KMS-11 (cell line): ENCODE measurements around the gene CDH5.
"Not testable (repeated sequence)": the region's sequence is repeated elsewhere in the genome, so short reads cannot be mapped to it uniquely, and the experiment has no call there.

ENCODE experiments used
- H2AFZ ChIP-seq: fragments of 200-600 bp; sonication (generic); 2 replicates; pipeline ENCODE4 v1.6.1; 2016; ENCODE audit warnings: antibody characterized with exemption, mixed run types, low read depth
- H3K27ac ChIP-seq: fragments of 200-600 bp; sonication (generic); 2 replicates; pipeline ENCODE4 v1.6.1; 2016; ENCODE audit warnings: mild to moderate bottlenecking, mixed run types
- H3K27me3 ChIP-seq: fragments of 200-600 bp; sonication (generic); 2 replicates; pipeline ENCODE4 v1.6.1; 2017; ENCODE audit warnings: mild to moderate bottlenecking, low read depth, mixed run types, moderate library complexity; ENCODE audit not compliant: insufficient read depth
- H3K36me3 ChIP-seq: fragments of 200-600 bp; sonication (generic); 2 replicates; pipeline ENCODE4 v1.6.1; 2017; ENCODE audit warnings: mild to moderate bottlenecking, mixed run types; ENCODE audit not compliant: insufficient read depth
- H3K4me1 ChIP-seq: fragments of 200-600 bp; sonication (generic); 2 replicates; pipeline ENCODE4 v1.6.1; 2016; ENCODE audit warnings: mild to moderate bottlenecking, low read depth, mixed run types; ENCODE audit not compliant: poor library complexity, severe bottlenecking
- H3K4me2 ChIP-seq: fragments of 200-600 bp; sonication (generic); 2 replicates; pipeline ENCODE4 v1.7.0; 2016; ENCODE audit warnings: mild to moderate bottlenecking, mixed run types
- H3K4me3 ChIP-seq: fragments of 200-600 bp; sonication (generic); IDR thresholded peaks from 2 replicates; pipeline ENCODE4 v1.6.1; 2017; ENCODE audit warnings: low read depth, low read length, mixed read lengths; ENCODE audit not compliant: insufficient read depth
- H3K79me2 ChIP-seq: fragments of 200-600 bp; sonication (generic); 2 replicates; pipeline ENCODE4 v1.6.1; 2016; ENCODE audit warnings: low read depth, mixed run types; ENCODE audit not compliant: insufficient read depth
- H3K9ac ChIP-seq: fragments of 200-600 bp; sonication (generic); 2 replicates; pipeline ENCODE4 v1.6.1; 2016; ENCODE audit warnings: mild to moderate bottlenecking, mixed run types
- H4K20me1 ChIP-seq: fragments of 200-600 bp; sonication (generic); 2 replicates; pipeline ENCODE4 v1.6.1; 2016; ENCODE audit warnings: mild to moderate bottlenecking, mixed run types; ENCODE audit not compliant: insufficient read depth
- TF ChIP-seq, protein P1 (sequence below): fragments of 200-600 bp; sonication (generic); conservative IDR thresholded peaks from 2 replicates; pipeline ENCODE4 v1.6.1; 2017; ENCODE audit warnings: low read depth, mild to moderate bottlenecking, antibody characterized with exemption, low read length, moderate library complexity, mixed read lengths

The CDH5 gene

GRCh38 chr16:66324815-66325515, 41.5 kb upstream of the CDH5 start:
- H3K4me2 ChIP-seq, result no peak overlapping the region
- no peak overlapping the region for H3K9ac ChIP-seq
- no peaks in the 10 kb centered on the region for H3K4me1 ChIP-seq
- no peaks in the 10 kb centered on the region for H4K20me1 ChIP-seq
- no peaks in the 10 kb centered on the region for H3K36me3 ChIP-seq
- TF ChIP-seq, protein P1, sequence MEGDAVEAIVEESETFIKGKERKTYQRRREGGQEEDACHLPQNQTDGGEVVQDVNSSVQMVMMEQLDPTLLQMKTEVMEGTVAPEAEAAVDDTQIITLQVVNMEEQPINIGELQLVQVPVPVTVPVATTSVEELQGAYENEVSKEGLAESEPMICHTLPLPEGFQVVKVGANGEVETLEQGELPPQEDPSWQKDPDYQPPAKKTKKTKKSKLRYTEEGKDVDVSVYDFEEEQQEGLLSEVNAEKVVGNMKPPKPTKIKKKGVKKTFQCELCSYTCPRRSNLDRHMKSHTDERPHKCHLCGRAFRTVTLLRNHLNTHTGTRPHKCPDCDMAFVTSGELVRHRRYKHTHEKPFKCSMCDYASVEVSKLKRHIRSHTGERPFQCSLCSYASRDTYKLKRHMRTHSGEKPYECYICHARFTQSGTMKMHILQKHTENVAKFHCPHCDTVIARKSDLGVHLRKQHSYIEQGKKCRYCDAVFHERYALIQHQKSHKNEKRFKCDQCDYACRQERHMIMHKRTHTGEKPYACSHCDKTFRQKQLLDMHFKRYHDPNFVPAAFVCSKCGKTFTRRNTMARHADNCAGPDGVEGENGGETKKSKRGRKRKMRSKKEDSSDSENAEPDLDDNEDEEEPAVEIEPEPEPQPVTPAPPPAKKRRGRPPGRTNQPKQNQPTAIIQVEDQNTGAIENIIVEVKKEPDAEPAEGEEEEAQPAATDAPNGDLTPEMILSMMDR, result no peak
- H3K27me3 ChIP-seq, result no peaks in the 10 kb centered on the region
- no peak overlapping the region for H3K27ac ChIP-seq
- no peak overlapping the region for H3K4me3 ChIP-seq
- H3K79me2 ChIP-seq, result no peaks in the 10 kb centered on the region
- no peak overlapping the region for H2AFZ ChIP-seq

DNA sequence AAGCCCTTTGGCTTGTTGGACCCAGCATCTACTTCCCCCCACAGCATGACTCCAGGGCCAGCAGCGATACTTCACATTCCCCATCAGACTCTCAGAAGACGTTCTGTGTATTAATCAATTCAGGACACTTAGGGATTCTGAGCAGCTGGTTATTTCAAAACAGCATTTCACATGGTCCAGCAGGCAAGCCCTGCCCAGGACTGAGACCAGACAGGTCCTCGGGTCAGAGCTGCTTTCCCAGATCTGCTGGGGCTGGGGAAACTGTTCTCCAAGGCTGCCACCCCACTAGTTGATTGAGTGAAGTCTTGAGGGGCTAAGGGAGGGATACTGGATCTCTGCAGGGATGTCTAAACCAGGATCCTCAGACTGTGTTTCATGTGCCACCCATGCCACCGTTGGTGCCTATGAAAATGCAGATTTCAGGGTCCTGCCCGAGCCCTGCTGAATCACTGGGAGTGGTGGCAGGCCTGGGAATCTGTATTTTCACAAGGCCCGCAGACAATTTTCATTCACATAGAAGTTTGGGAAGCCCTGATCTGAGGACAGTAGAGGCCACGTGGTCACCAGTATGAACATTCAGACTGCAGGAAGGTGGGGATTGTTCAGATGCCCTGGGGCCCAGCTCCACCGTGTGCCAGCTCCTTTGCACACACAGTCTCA, 40.6 kb upstream of the CDH5 start:
- no peak overlapping the region for H2AFZ ChIP-seq
- TF ChIP-seq, protein P1, result no peak
- no peaks in the 10 kb centered on the region for H4K20me1 ChIP-seq
- H3K79me2 ChIP-seq, result no peaks in the 10 kb centered on the region
- no peak overlapping the region for H3K4me3 ChIP-seq
- no peak overlapping the region for H3K4me2 ChIP-seq
- H3K4me1 ChIP-seq, result no peaks in the 10 kb centered on the region
- no peaks in the 10 kb centered on the region for H3K27me3 ChIP-seq
- no peak overlapping the region for H3K27ac ChIP-seq
- no peak overlapping the region for H3K9ac ChIP-seq
- H3K36me3 ChIP-seq, result no peaks in the 10 kb centered on the region

DNA sequence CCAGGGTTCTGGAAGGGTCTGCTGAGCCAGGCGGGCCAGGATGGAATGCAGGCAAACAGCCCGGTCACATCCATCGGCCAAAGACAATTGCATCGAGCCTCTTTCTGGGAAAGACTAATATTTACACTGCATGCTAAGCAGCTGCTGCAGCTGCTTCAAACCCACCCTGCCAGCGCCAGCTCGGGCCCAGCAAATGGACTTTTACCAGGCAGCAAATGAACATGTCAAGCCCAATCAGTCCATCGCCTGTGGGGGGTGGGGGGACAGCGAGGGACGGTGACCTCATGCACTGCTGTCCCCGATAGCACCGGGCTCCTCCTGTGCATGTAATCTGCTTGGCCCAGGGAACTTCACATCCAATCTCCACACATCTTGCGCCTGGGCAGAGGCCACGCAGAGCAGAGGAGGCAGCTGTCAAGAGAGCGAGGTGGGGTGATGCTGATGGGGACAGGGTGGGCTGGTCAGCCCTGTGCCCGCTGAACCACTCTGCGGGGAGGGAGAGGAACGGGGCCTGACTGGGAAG, 39.4 kb upstream of the CDH5 start:
- Histone ChIP-seq H3K4me2 (no peak overlapping the region), H3K4me1 (no peaks in the 10 kb centered on the region), H3K79me2 (no peaks in the 10 kb centered on the region), H3K9ac (no peak overlapping the region), H3K27me3 (no peaks in the 10 kb centered on the region), H3K27ac (no peak overlapping the region), H4K20me1 (no peaks in the 10 kb centered on the region), H3K36me3 (no peaks in the 10 kb centered on the region), H3K4me3 (no peak overlapping the region), H2AFZ (no peak overlapping the region)
- TF ChIP-seq, protein P1, result no peak

DNA sequence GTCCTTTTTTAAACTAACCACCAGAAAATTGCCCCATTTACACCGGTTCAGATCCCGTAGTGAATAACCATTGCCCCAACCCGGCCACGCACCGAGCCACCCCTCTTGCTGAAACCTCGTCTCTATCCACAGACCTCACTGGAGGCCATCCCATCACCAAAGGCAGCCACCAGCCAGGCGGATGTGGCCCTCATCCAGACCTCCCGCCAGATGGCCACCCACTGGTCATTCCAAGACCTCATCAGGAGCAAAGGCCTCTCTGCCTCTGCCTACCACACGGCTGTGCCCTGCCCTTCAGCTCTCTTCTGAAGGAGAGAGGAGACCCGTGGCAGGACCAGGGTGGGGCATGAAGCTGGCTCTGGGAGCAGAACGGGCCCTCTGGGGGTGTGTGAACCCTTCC, 38.2 kb upstream of the CDH5 start:
- H3K9ac ChIP-seq, result no peak overlapping the region
- no peaks in the 10 kb centered on the region for H3K27me3 ChIP-seq
- no peak overlapping the region for H3K4me2 ChIP-seq
- H2AFZ ChIP-seq, result no peak overlapping the region
- no peaks in the 10 kb centered on the region for H3K4me1 ChIP-seq
- TF ChIP-seq, protein P1, result no peak
- H3K79me2 ChIP-seq, result no peaks in the 10 kb centered on the region
- H4K20me1 ChIP-seq, result no peaks in the 10 kb centered on the region
- H3K27ac ChIP-seq, result no peak overlapping the region
- H3K4me3 ChIP-seq, result no peak overlapping the region
- H3K36me3 ChIP-seq, result no peaks in the 10 kb centered on the region

DNA sequence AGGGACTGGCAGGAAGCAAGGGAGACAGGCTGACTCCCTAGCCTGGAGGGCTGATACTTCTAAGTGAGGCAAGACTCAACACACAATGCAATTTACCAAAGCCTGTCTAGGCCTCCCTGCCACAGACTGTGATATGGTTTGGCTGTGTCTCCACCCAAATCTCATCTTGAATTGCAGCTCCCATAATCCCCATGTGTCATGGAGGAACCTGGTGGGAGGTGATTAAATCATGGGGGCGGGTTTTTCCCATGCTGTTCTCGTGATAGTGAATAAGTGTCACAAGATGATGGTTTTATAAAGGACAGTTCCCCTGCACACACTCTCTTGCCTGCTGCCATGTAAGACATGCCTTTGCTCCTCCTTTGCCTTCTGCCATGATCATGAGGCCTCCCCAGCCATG, 35.0 kb upstream of the CDH5 start:
- H3K27me3 ChIP-seq, H3K9ac ChIP-seq, H2AFZ ChIP-seq, H3K4me1 ChIP-seq, H3K4me2 ChIP-seq, H4K20me1 ChIP-seq, H3K79me2 ChIP-seq, H3K4me3 ChIP-seq, H3K27ac ChIP-seq, H3K36me3 ChIP-seq: not testable (repeated sequence)
